NCI-H524 treated with DMSO at 0.1 percent for 48 hours (cell line): ENCODE measurements around the gene MVP.
"Not testable (repeated sequence)": the region's sequence is repeated elsewhere in the genome, so short reads cannot be mapped to it uniquely, and the experiment has no call there.

Experiments
- DNase-seq: peaks from one replicate; lab custom pipeline; 2025; lab: John Stamatoyannopoulos, UW

The MVP gene

GRCh38 chr16:29820271-29820701, at the start of gene MVP:
Gene MVP, plus strand, starts transcription at chr16:29820462. Its CDS starts 10,088 bp downstream, at chr16:29830550.
- DNase-seq = peak; percentile 86

- not testable (repeated sequence) for DNase-seq
These were observed 47.9 kb upstream of the MVP start for GRCh38 chr16:29772330-29772729.

GRCh38 chr16:29774730-29775129, 45.5 kb upstream of the MVP start:
- no peak for DNase-seq

- no peak for DNase-seq
These were observed 44.4 kb upstream of the MVP start for GRCh38 chr16:29775742-29776408.

GRCh38 chr16:29777576-29778350, 42.5 kb upstream of the MVP start, which contains the start of gene ZG16:
Gene ZG16, plus strand, starts transcription at chr16:29778256. Its CDS starts 1,011 bp downstream, at chr16:29779267.
- DNase-seq = no peak

GRCh38 chr16:29779474-29779873, 40.8 kb upstream of the MVP start:
- no peak for DNase-seq

- not testable (repeated sequence) for DNase-seq
These were observed 36.9 kb upstream of the MVP start for GRCh38 chr16:29783094-29783953.

GRCh38 chr16:29784157-29784556, 36.1 kb upstream of the MVP start:
- no peak for DNase-seq

GRCh38 chr16:29784901-29785500, 35.3 kb upstream of the MVP start:
- no peak for DNase-seq

- not testable (repeated sequence) for DNase-seq
These were observed 33.1 kb upstream of the MVP start for GRCh38 chr16:29787155-29787554.

GRCh38 chr16:29789775-29790182, 30.5 kb upstream of the MVP start:
- no peak for DNase-seq

- peak; percentile 96 for DNase-seq
These were observed 29.9 kb upstream of the MVP start, which contains the start of gene KIF22 for GRCh38 chr16:29790183-29790948. Gene KIF22, plus strand, starts transcription at chr16:29790751. Its CDS starts 9 bp downstream, at chr16:29790760.

GRCh38 chr16:29790949-29791844, 29.1 kb upstream of the MVP start:
- no peak for DNase-seq

GRCh38 chr16:29791845-29792807, 28.1 kb upstream of the MVP start:
- no peak for DNase-seq

GRCh38 chr16:29793153-29793552, 27.1 kb upstream of the MVP start:
- not testable (repeated sequence) for DNase-seq

GRCh38 chr16:29794231-29794710, 26.0 kb upstream of the MVP start:
- no peak for DNase-seq

GRCh38 chr16:29802416-29802935, 17.8 kb upstream of the MVP start:
- no peak for DNase-seq

- DNase-seq = no peak
These were observed 16.2 kb upstream of the MVP start for GRCh38 chr16:29804020-29804419.
